T-helper 1 cell treated with Interleukin-12 subunit alpha and Interleukin-12 subunit beta and Interleukin-4 antibody, amounts not matched to agents 30 μg/mL and 1 μg/mL, for 36 hours (primary cell): ENCODE data around the gene HLA-E.

Source experiments
- H3K27ac Mint-ChIP-seq: one replicate; pipeline ENCODE4 v1.8.0; 2021; ENCODE audit warnings: mild to moderate bottlenecking, mixed read lengths
- H3K27me3 Mint-ChIP-seq: one replicate; pipeline ENCODE4 v1.8.0; 2021; ENCODE audit warnings: low read depth, mixed read lengths
- H3K36me3 Mint-ChIP-seq: one replicate; pipeline ENCODE4 v1.8.0; 2021; ENCODE audit warnings: low read depth, mixed read lengths
- H3K4me1 Mint-ChIP-seq: one replicate; pipeline ENCODE4 v1.8.0; 2021; ENCODE audit warnings: low read depth, mixed read lengths
- H3K4me3 Mint-ChIP-seq: one replicate; pipeline ENCODE4 v1.8.0; 2021; ENCODE audit warnings: mild to moderate bottlenecking, moderate library complexity, mixed read lengths
- H3K9me3 Mint-ChIP-seq: one replicate; pipeline ENCODE4 v1.8.0; 2021; ENCODE audit warnings: mixed read lengths

The HLA-E gene

GRCh38 chr6:30489081-30490025 is at the start of gene HLA-E:
Gene HLA-E (plus strand): TSS chr6:30489509. CDS start chr6:30489532, 23 bp downstream.
- Mint-ChIP-seq H3K27me3 (peaks cover 4% of the 10 kb centered on the region), H3K4me3 (peak within 1 kb of the TSS; percentile 99), H3K27ac (peak within 1 kb of the TSS; percentile 97), H3K9me3 (no peaks in the 10 kb centered on the region), H3K4me1 (peaks cover 47% of the 10 kb centered on the region), H3K36me3 (peaks cover 44% of the 10 kb centered on the region)

- Mint-ChIP-seq H3K27me3 (peaks cover 89% of the 10 kb centered on the region), H3K4me3 (no peak overlapping the region), H3K27ac (no peak overlapping the region), H3K9me3 (no peaks in the 10 kb centered on the region), H3K4me1 (peaks cover 1% of the 10 kb centered on the region), H3K36me3 (no peaks in the 10 kb centered on the region)
Observed at GRCh38 chr6:30441171-30441570, 48.1 kb upstream of the HLA-E start.

GRCh38 chr6:30443657-30444450 is 45.5 kb upstream of the HLA-E start:
- H3K4me1 Mint-ChIP-seq = peaks cover 1% of the 10 kb centered on the region
- H3K27me3 Mint-ChIP-seq = peaks cover 93% of the 10 kb centered on the region
- no peaks in the 10 kb centered on the region for H3K36me3 Mint-ChIP-seq
- H3K27ac Mint-ChIP-seq = no peak overlapping the region
- H3K9me3 Mint-ChIP-seq = no peaks in the 10 kb centered on the region
- H3K4me3 Mint-ChIP-seq = no peak overlapping the region

GRCh38 chr6:30444451-30444742 is 44.9 kb upstream of the HLA-E start:
- Mint-ChIP-seq H3K27ac (no peak overlapping the region), H3K4me1 (peaks cover 1% of the 10 kb centered on the region), H3K9me3 (no peaks in the 10 kb centered on the region), H3K4me3 (no peak overlapping the region), H3K36me3 (no peaks in the 10 kb centered on the region), H3K27me3 (peaks cover 93% of the 10 kb centered on the region)

GRCh38 chr6:30446259-30446658 is 43.0 kb upstream of the HLA-E start:
- no peaks in the 10 kb centered on the region for H3K36me3 Mint-ChIP-seq
- H3K4me3 Mint-ChIP-seq = no peak overlapping the region
- no peaks in the 10 kb centered on the region for H3K9me3 Mint-ChIP-seq
- H3K27me3 Mint-ChIP-seq = peaks cover 92% of the 10 kb centered on the region
- no peak overlapping the region for H3K27ac Mint-ChIP-seq
- peaks cover 12% of the 10 kb centered on the region for H3K4me1 Mint-ChIP-seq

GRCh38 chr6:30447237-30447636 is 42.1 kb upstream of the HLA-E start:
- Mint-ChIP-seq H3K4me1 (peaks cover 21% of the 10 kb centered on the region), H3K4me3 (no peak overlapping the region), H3K36me3 (no peaks in the 10 kb centered on the region), H3K9me3 (no peaks in the 10 kb centered on the region), H3K27ac (no peak overlapping the region), H3K27me3 (peaks cover 93% of the 10 kb centered on the region)

GRCh38 chr6:30450548-30450908 is 38.8 kb upstream of the HLA-E start:
- H3K27me3 Mint-ChIP-seq = peaks cover 94% of the 10 kb centered on the region
- no peak overlapping the region for H3K27ac Mint-ChIP-seq
- no peaks in the 10 kb centered on the region for H3K9me3 Mint-ChIP-seq
- peak overlapping the region; percentile 56 for H3K4me3 Mint-ChIP-seq
- no peaks in the 10 kb centered on the region for H3K36me3 Mint-ChIP-seq
- peaks cover 26% of the 10 kb centered on the region for H3K4me1 Mint-ChIP-seq

GRCh38 chr6:30450909-30451841 is 38.1 kb upstream of the HLA-E start:
- H3K9me3 Mint-ChIP-seq = no peaks in the 10 kb centered on the region
- peaks cover 94% of the 10 kb centered on the region for H3K27me3 Mint-ChIP-seq
- peaks cover 26% of the 10 kb centered on the region for H3K4me1 Mint-ChIP-seq
- H3K36me3 Mint-ChIP-seq = no peaks in the 10 kb centered on the region
- H3K4me3 Mint-ChIP-seq = peak overlapping the region; percentile 56
- H3K27ac Mint-ChIP-seq = no peak overlapping the region

- Mint-ChIP-seq H3K36me3 (no peaks in the 10 kb centered on the region), H3K27me3 (peaks cover 93% of the 10 kb centered on the region), H3K4me1 (peaks cover 26% of the 10 kb centered on the region)
Observed at GRCh38 chr6:30452736-30453507, 36.4 kb upstream of the HLA-E start.

GRCh38 chr6:30453508-30454116 is 35.7 kb upstream of the HLA-E start:
- Mint-ChIP-seq H3K4me3 (peak overlapping the region; percentile 25), H3K9me3 (peaks cover under 1% of the 10 kb centered on the region), H3K4me1 (peaks cover 26% of the 10 kb centered on the region), H3K36me3 (no peaks in the 10 kb centered on the region), H3K27me3 (peaks cover 93% of the 10 kb centered on the region), H3K27ac (no peak overlapping the region)

More at GRCh38 chr6:30452736-30453507, 36.4 kb upstream of the HLA-E start:
- H3K4me3 Mint-ChIP-seq = peak overlapping the region; percentile 25
- H3K9me3 Mint-ChIP-seq = no peaks in the 10 kb centered on the region
- no peak overlapping the region for H3K27ac Mint-ChIP-seq

GRCh38 chr6:30459145-30459544 is 30.2 kb upstream of the HLA-E start:
- Mint-ChIP-seq H3K27me3 (peaks cover 97% of the 10 kb centered on the region), H3K36me3 (peaks cover 4% of the 10 kb centered on the region), H3K4me3 (no peak overlapping the region), H3K4me1 (peaks cover 6% of the 10 kb centered on the region), H3K9me3 (peaks cover 16% of the 10 kb centered on the region), H3K27ac (no peak overlapping the region)

GRCh38 chr6:30461055-30461454 is 28.3 kb upstream of the HLA-E start:
- Mint-ChIP-seq H3K4me3 (no peak overlapping the region), H3K27ac (no peak overlapping the region), H3K36me3 (peaks cover 4% of the 10 kb centered on the region), H3K9me3 (peaks cover 16% of the 10 kb centered on the region), H3K27me3 (peaks cover 97% of the 10 kb centered on the region), H3K4me1 (peaks cover 7% of the 10 kb centered on the region)

GRCh38 chr6:30462482-30462881 is 26.8 kb upstream of the HLA-E start:
- Mint-ChIP-seq H3K27me3 (peaks cover 96% of the 10 kb centered on the region), H3K9me3 (peaks cover 16% of the 10 kb centered on the region), H3K27ac (no peak overlapping the region), H3K36me3 (peaks cover 4% of the 10 kb centered on the region), H3K4me3 (no peak overlapping the region), H3K4me1 (peaks cover 15% of the 10 kb centered on the region)
